Uterus (tissue), 4 donors: Measurements from ENCODE around the gene CCNYL1. TPM values are rescaled to one million over a fixed set of nuclear protein-coding genes. Genes with fewer than 3 reads are reported as not detected.

ENCODE experiments used
- DNase-seq, 2 donors: peaks; one replicate each; pipeline ENCODE4 v3.0.0-alpha.2; 2019 to 2020
- H3K27ac ChIP-seq, 2 donors: fragments of 200-600 bp; sonication (generic); 1 replicate in 1 of 2; 2 replicates in 1 of 2; pipeline ENCODE4 v1.5.1; 2016 to 2018
- H3K27me3 ChIP-seq, 2 donors: fragments of 200-600 bp; sonication (generic); one replicate each; pipeline ENCODE4 v1.5.1; 2018 to 2019; ENCODE audit warnings: control low read depth in 1 of 2
- H3K36me3 ChIP-seq, 2 donors: fragments of 200-600 bp; sonication (generic); one replicate each; pipeline ENCODE4 v1.5.1; 2019; ENCODE audit warnings: control low read depth in 1 of 2
- H3K4me1 ChIP-seq, 2 donors: fragments of 200-600 bp; sonication (generic); one replicate each; pipeline ENCODE4 v1.5.1; 2018 to 2019; ENCODE audit warnings: control low read depth in 1 of 2
- H3K4me3 ChIP-seq, 2 donors: fragments of 200-600 bp; sonication (generic); 1 replicate in 1 of 2; 2 replicates in 1 of 2; pipeline ENCODE4 v1.5.1; 2018 to 2019; ENCODE audit warnings: mild to moderate bottlenecking in 1 of 2
- H3K9me3 ChIP-seq, 2 donors: fragments of 200-600 bp; sonication (generic); one replicate each; pipeline ENCODE4 v1.5.1; 2019; ENCODE audit warnings: control low read depth in 1 of 2
- POLR2A ChIP-seq, 2 donors: fragments of 450-650 bp; IDR thresholded peaks; one replicate each; pipeline ENCODE4 v1.6.1; 2016; ENCODE audit warnings: antibody characterized with exemption in 2 of 2, mild to moderate bottlenecking in 1 of 2, moderate library complexity in 1 of 2
- intact Hi-C: fragments of 100-400 bp; cut with DNase I; formaldehyde crosslinking; loops from one replicate; pipeline ENCODE4 v1.15.1; 2023; ENCODE audit warnings: low total_unique reads
- total RNA-seq, 4 donors: library from RNA; depleted of rRNA in 3 of 4; stranded (reverse); fragments of >200 nt in 3 of 4; gene quantifications; one replicate each; pipeline versions ENCODE4 v1.1.0 to v1.2.4, GENCODE V29; 2014 to 2023
- TF ChIP-seq, protein P1 (sequence below), 4 experiments: fragments of 200-600 bp in 2 of 4; fragments of 450-650 bp in 2 of 4; sonication (generic) in 2 of 4; IDR thresholded peaks; one replicate each; pipeline ENCODE4 v1.5.1; 2016 to 2019; ENCODE audit warnings: antibody characterized with exemption in 4 of 4, mild to moderate bottlenecking in 2 of 4, moderate library complexity in 1 of 4
- donor health status: DM: yes; HTN: yes; CAD: no.

Gene CCNYL1
- total RNA-seq, 4 donors from 2014 or later, result 4.1 to 32.6 (median 15.7) TPM

DNA sequence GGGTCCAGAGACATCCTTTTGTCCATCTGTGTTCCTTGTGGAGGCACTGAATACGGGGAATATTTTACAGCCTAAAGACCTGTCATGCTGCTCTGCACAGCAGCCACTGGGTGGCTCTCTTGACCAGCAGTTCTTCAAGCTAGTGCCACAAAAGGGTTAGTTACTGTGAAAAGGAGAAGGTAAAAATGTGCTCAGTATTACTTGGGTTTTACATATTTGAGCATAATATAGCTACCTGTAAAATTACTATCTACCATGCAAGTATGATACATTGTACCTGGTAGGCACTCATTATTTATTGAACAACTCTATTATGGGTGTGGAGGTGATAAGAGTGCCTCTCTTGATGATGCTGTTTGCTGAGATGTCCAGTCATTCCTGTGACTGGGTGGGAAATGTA, 34.7 kb downstream of the CCNYL1 start:
- Histone ChIP-seq H3K4me1 (no peaks in the 10 kb centered on the region), H3K4me3 (no peak overlapping the region), H3K27ac (no peak overlapping the region), H3K36me3 (no peaks in the 10 kb centered on the region), H3K9me3 (no peaks in the 10 kb centered on the region), H3K27me3 (no peaks in the 10 kb centered on the region)
- intact Hi-C loops, result loop anchor here (5.0 kb wide), 1 partner anchor 326 kb away; no protein-coding TSS in a partner anchor
- peak; percentile 30 to 39 for DNase-seq
- TF ChIP-seq, protein P1, sequence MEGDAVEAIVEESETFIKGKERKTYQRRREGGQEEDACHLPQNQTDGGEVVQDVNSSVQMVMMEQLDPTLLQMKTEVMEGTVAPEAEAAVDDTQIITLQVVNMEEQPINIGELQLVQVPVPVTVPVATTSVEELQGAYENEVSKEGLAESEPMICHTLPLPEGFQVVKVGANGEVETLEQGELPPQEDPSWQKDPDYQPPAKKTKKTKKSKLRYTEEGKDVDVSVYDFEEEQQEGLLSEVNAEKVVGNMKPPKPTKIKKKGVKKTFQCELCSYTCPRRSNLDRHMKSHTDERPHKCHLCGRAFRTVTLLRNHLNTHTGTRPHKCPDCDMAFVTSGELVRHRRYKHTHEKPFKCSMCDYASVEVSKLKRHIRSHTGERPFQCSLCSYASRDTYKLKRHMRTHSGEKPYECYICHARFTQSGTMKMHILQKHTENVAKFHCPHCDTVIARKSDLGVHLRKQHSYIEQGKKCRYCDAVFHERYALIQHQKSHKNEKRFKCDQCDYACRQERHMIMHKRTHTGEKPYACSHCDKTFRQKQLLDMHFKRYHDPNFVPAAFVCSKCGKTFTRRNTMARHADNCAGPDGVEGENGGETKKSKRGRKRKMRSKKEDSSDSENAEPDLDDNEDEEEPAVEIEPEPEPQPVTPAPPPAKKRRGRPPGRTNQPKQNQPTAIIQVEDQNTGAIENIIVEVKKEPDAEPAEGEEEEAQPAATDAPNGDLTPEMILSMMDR (IDR thresholded peaks at IDR 0.05), result peak; percentile 83 to 87 (median 84)
- no peak for TF ChIP-seq POLR2A (IDR thresholded peaks at IDR 0.05)

DNA sequence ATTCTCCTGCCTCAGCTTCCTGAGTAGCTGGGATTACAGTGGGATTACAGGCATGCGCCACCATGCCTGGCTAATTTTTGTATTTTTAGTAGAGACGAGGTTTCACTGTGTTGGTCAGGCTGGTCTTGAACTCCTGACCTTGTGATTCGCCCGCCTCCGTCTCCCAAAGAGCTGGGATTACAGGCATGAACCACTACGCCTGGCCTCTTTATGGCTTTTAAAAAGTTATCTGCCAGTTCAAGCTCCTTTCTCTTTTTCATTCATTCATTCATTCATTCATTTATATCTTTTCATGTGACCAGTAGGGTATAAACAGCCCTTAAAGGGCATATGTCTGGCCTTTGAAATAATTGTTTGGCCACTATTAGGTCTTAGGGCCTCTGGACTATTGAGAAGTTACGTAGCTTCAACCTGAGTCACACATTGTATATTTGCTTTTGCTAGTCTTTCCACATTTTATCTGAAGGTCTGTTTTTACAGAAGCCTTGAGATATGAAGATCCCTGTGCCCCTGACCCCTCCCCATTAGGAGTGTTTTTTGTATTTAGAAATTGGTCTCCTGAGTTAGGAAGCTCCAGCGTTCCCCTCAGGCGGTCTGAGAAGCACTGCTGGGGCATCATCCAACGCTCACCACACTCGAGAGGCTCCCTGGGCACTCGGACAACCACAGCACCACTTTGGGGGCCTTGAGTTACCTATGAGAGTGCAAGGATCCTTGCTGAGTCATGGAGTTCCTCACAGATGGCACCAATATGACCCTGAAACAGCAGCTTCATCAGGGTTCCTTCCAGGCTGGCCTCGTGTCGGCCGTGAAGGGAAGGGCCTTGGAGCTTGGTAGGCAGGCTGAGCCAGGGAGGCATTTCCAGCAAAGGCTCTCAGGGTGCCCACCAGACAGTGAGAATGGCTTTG, 36.5 kb downstream of the CCNYL1 start:
- H3K4me3 ChIP-seq, result no peak overlapping the region
- no peaks in the 10 kb centered on the region for H3K36me3 ChIP-seq
- H3K27me3 ChIP-seq, result no peaks in the 10 kb centered on the region
- no peak for DNase-seq
- H3K9me3 ChIP-seq, result no peaks in the 10 kb centered on the region
- TF ChIP-seq, protein P1 (IDR thresholded peaks at IDR 0.05), result no peak
- TF ChIP-seq POLR2A (IDR thresholded peaks at IDR 0.05), result no peak
- intact Hi-C loops, result loop anchor here (5.0 kb wide), 1 partner anchor 324 kb away; no protein-coding TSS in a partner anchor
- no peak overlapping the region for H3K27ac ChIP-seq
- H3K4me1 ChIP-seq, result no peaks in the 10 kb centered on the region

DNA sequence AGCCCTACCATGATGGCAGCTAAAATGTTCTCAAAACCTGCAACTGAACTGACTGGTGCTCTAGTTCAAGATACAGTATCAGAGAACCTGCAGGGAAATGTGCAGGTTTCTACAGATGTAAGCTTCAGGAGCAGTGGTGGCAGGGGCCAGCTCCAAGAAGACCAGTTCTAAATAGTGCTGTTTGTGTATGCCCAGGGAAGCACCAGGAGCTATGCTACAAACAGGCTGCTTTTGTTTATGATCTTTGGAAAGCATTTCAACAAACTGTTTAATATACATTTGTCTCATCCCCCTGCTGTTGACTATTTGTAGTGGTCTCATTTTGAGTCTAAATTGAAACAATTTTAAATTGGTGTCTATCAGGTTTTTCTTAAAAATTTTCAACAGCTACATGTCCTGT, 37.6 kb downstream of the CCNYL1 start:
- TF ChIP-seq POLR2A (IDR thresholded peaks at IDR 0.05), result no peak
- TF ChIP-seq, protein P1 (IDR thresholded peaks at IDR 0.05), result no peak

DNA sequence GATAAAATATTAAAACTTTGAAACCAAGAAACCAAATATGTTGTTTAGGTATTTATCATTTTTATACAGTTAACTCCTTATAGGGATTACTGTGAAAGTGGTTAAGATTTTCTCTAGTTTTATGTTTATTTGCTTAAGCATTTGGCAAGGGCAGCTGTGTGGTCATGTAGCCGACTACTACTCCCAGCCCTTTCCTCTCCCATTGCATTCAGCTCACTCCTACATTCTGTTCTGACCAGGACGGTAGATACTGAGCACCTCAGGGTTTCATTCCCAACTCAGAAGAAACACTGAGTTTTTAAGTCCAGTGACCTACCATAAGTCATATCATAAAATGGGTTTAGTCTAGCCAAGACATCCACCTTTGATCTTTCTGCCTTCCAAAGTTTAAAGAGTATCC, 38.4 kb downstream of the CCNYL1 start:
- TF ChIP-seq, protein P1 (IDR thresholded peaks at IDR 0.05), result no peak
- TF ChIP-seq POLR2A (IDR thresholded peaks at IDR 0.05), result no peak
- DNase-seq, result no peak
- H3K9me3 ChIP-seq, result no peaks in the 10 kb centered on the region
- H3K27ac ChIP-seq, result no peak overlapping the region
- H3K36me3 ChIP-seq, result no peaks in the 10 kb centered on the region
- no peaks in the 10 kb centered on the region for H3K27me3 ChIP-seq
- intact Hi-C loops, result loop anchor here (5.0 kb wide), 1 partner anchor 322 kb away; no protein-coding TSS in a partner anchor
- no peaks in the 10 kb centered on the region for H3K4me1 ChIP-seq
- no peak overlapping the region for H3K4me3 ChIP-seq

More for the DNA sequence above, 37.6 kb downstream of the CCNYL1 start:
- intact Hi-C loops, result loop anchor here (5.0 kb wide), 1 partner anchor 323 kb away; no protein-coding TSS in a partner anchor
- H3K27ac ChIP-seq, result no peak overlapping the region
- no peaks in the 10 kb centered on the region for H3K9me3 ChIP-seq
- H3K36me3 ChIP-seq, result no peaks in the 10 kb centered on the region
- no peaks in the 10 kb centered on the region for H3K27me3 ChIP-seq
- no peak for DNase-seq
- H3K4me1 ChIP-seq, result no peaks in the 10 kb centered on the region
- H3K4me3 ChIP-seq, result no peak overlapping the region

DNA sequence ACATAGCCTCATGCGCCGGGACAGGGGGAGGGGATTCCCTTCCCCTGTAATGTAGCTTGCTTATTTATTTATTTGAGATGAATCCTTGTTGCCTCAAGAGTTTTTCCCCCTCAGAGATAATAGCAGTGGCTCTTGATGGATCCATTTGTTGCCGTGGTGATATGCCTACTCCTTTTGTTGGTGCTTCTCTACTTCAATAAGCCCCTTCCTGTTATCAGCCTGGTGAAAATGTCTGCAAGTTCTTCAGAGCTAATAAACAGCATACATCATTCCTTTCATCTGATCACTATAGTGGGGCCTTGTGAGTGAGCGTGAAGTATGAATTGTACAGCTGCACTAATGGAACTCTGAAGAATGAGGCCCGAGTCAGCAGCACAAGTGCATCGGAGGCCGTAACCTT, 38.9 kb downstream of the CCNYL1 start:
- H3K4me3 ChIP-seq, result no peak overlapping the region
- no peak overlapping the region for H3K27ac ChIP-seq
- intact Hi-C loops, result no loop called here
- H3K9me3 ChIP-seq, result no peaks in the 10 kb centered on the region
- H3K4me1 ChIP-seq, result no peaks in the 10 kb centered on the region
- no peaks in the 10 kb centered on the region for H3K36me3 ChIP-seq
- no peak for DNase-seq
- no peaks in the 10 kb centered on the region for H3K27me3 ChIP-seq
- TF ChIP-seq, protein P1 (IDR thresholded peaks at IDR 0.05), result no peak
- TF ChIP-seq POLR2A (IDR thresholded peaks at IDR 0.05), result no peak
